Gastroesophageal sphincter (tissue), 4 donors: ENCODE data around the gene PDXP. TPM values are rescaled to one million over a fixed set of nuclear protein-coding genes. Genes with fewer than 3 reads are reported as not detected.

Experiments
- ATAC-seq: fragments of 150-250 bp; one replicate; pipeline ENCODE4 v1.9.1; 2016; ENCODE audit warnings: mild to moderate bottlenecking, moderate library complexity
- H3K27ac ChIP-seq, 4 donors: fragments of 200-600 bp; sonication (generic) in 3 of 4; 1 replicate in 3 of 4; 2 replicates in 1 of 4; pipeline ENCODE4 v1.5.1; 2016 to 2019
- H3K27me3 ChIP-seq: fragments of 200-600 bp; sonication (generic); one replicate; pipeline ENCODE4 v1.5.1; 2019
- H3K36me3 ChIP-seq, 2 donors: fragments of 200-600 bp; sonication (generic); one replicate each; pipeline ENCODE4 v1.5.1; 2019; ENCODE audit warnings: control low read depth in 1 of 2
- H3K4me1 ChIP-seq, 3 donors: fragments of 200-600 bp; sonication (generic); 1 replicate in 2 of 3; 2 replicates in 1 of 3; pipeline ENCODE4 v1.5.1; 2016 to 2019; ENCODE audit warnings: control low read depth in 2 of 3
- H3K4me3 ChIP-seq, 2 donors: fragments of 200-600 bp; sonication (generic); one replicate each; pipeline ENCODE4 v1.5.1; 2019; ENCODE audit warnings: mild to moderate bottlenecking in 1 of 2, moderate library complexity in 1 of 2
- H3K9me3 ChIP-seq, 3 donors: fragments of 200-600 bp; sonication (generic); one replicate each; pipeline ENCODE4 v1.5.1; 2017 to 2019; ENCODE audit warnings: control low read depth in 2 of 3
- EP300 ChIP-seq: sonication (generic); formaldehyde crosslinking; IDR thresholded peaks from one replicate; pipeline ENCODE4 v1.6.1; 2017; ENCODE audit warnings: antibody characterized with exemption, mild to moderate bottlenecking
- POLR2A ChIP-seq, 2 donors: fragments of 450-650 bp; IDR thresholded peaks; one replicate each; pipeline ENCODE4 v1.6.1; 2017; ENCODE audit warnings: antibody characterized with exemption in 2 of 2, mild to moderate bottlenecking in 2 of 2, moderate library complexity in 1 of 2
- POLR2AphosphoS5 ChIP-seq: sonication (generic); formaldehyde crosslinking; IDR thresholded peaks from one replicate; pipeline ENCODE4 v1.6.1; 2017; ENCODE audit warnings: antibody characterized with exemption
- WGBS, 2 donors: methylation state at CpG; one replicate each; pipeline ENCODE4 v1.1.5; 2018; ENCODE audit warnings: low coverage in 1 of 2; 5-methylcytosine and 5-hydroxymethylcytosine counted together
- total RNA-seq, 4 donors: library from RNA; depleted of rRNA; stranded (reverse); fragments of >200 nt; gene quantifications; one replicate each; pipeline ENCODE4 v1.1.0, GENCODE V29; 2016
- TF ChIP-seq, protein P1 (sequence below), 4 experiments: fragments of 200-600 bp in 2 of 4; fragments of 450-650 bp in 2 of 4; sonication (generic) in 1 of 4; IDR thresholded peaks; one replicate each; pipeline ENCODE4 v1.5.1; 2017 to 2019; ENCODE audit warnings: antibody characterized with exemption in 4 of 4, mild to moderate bottlenecking in 2 of 4, moderate library complexity in 2 of 4

The PDXP gene
- total RNA-seq, 4 donors from 2014 or later, result 9.2 to 19.3 (median 17.2) TPM

GRCh38 chr22:37674248-37674647 is 15.7 kb downstream of the PDXP start:
- Histone ChIP-seq H3K4me3 (peak overlapping the region in 1 of 2 donors; percentile 57), H3K4me1 (peaks cover 3 to 80% (median 26%) of the 10 kb centered on the region in 3 donors), H3K9me3 (no peaks in the 10 kb centered on the region), H3K27me3 (no peaks in the 10 kb centered on the region), H3K27ac (peak overlapping the region; percentile 70 to 98 (median 94)), H3K36me3 (peaks cover 0 to 13% of the 10 kb centered on the region in 2 donors)
- no peak for ATAC-seq
- TF ChIP-seq, protein P1, sequence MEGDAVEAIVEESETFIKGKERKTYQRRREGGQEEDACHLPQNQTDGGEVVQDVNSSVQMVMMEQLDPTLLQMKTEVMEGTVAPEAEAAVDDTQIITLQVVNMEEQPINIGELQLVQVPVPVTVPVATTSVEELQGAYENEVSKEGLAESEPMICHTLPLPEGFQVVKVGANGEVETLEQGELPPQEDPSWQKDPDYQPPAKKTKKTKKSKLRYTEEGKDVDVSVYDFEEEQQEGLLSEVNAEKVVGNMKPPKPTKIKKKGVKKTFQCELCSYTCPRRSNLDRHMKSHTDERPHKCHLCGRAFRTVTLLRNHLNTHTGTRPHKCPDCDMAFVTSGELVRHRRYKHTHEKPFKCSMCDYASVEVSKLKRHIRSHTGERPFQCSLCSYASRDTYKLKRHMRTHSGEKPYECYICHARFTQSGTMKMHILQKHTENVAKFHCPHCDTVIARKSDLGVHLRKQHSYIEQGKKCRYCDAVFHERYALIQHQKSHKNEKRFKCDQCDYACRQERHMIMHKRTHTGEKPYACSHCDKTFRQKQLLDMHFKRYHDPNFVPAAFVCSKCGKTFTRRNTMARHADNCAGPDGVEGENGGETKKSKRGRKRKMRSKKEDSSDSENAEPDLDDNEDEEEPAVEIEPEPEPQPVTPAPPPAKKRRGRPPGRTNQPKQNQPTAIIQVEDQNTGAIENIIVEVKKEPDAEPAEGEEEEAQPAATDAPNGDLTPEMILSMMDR (IDR thresholded peaks at IDR 0.05), result no peak
- TF ChIP-seq POLR2AphosphoS5 (no peak), EP300 (no peak), POLR2A (IDR thresholded peaks at IDR 0.05) (no peak)
- WGBS, 2 donors, result 56 to 79% methylated on average over 3 to 11 of the region's 12 CpGs

DNA sequence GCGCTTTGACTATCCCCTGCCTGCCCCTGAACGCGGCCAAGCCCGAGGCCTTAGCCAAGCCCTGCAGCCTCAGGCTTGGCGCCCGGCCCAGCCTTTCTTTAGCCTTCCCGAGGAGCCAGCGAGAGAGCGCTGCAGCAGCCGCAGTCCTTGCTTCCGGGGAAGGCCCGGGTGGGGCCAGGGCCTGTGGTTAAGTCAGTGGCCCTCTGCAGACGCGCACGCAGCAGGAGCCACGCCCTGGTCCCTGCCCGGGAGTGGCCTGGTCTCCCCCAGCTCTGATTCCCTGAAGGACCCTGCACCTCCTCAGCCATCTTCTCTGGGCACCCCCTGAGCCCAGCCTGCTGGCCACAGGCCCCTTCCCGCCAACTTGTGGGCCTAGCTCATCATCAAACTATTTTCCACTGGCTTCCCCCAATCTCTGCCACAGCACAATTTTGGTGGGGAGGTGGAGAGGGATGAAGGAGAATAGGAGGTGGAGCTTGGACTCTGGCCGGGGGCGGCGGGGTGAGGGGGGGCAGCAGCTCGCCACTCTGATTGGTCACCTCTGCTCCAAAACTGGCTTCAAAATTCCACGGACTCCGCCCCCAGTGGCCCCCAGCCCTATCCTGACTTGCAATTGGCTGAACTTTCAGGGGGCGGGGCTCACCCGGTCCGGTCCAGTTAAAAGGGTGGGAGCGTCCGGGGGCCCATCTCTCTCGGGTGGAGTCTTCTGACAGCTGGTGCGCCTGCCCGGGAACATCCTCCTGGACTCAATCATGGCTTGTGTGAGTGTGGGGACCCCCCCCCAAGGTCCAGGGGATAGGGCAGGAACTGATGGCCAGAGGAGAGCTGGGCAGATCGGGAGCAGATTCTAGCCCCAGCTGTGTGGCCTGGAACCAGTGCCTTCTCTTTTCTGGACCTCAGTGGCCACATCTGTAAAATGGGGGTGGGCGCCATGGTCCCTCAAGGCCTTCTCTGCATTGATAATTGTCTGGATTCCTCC is 16.7 kb downstream of the PDXP start, which contains the start of gene LGALS1:
LGALS1 (plus strand) TSS at position 686 of the 979 bp plus-strand sequence; CDS start at position 753, 67 bp downstream.
- 0% methylated on average over 1 to 4 of the region's 34 CpGs for WGBS, 2 donors
- TF ChIP-seq, protein P1 (IDR thresholded peaks at IDR 0.05), result peak in 2 of 4 experiments; percentile 4 to 62
- peak; percentile 57 to 80 for TF ChIP-seq POLR2A (IDR thresholded peaks at IDR 0.05)
- peak; percentile 81 for TF ChIP-seq POLR2AphosphoS5
- no peak for TF ChIP-seq EP300
- Histone ChIP-seq H3K27ac (peak within 1 kb of the TSS; percentile 70 to 98 (median 94)), H3K4me1 (peaks cover 3 to 83% (median 26%) of the 10 kb centered on the region in 3 donors), H3K9me3 (no peaks in the 10 kb centered on the region), H3K36me3 (peaks cover 0 to 23% of the 10 kb centered on the region in 2 donors), H3K4me3 (peak within 1 kb of the TSS; percentile 42 to 57), H3K27me3 (no peaks in the 10 kb centered on the region)
- ATAC-seq, result peak; percentile 90

DNA sequence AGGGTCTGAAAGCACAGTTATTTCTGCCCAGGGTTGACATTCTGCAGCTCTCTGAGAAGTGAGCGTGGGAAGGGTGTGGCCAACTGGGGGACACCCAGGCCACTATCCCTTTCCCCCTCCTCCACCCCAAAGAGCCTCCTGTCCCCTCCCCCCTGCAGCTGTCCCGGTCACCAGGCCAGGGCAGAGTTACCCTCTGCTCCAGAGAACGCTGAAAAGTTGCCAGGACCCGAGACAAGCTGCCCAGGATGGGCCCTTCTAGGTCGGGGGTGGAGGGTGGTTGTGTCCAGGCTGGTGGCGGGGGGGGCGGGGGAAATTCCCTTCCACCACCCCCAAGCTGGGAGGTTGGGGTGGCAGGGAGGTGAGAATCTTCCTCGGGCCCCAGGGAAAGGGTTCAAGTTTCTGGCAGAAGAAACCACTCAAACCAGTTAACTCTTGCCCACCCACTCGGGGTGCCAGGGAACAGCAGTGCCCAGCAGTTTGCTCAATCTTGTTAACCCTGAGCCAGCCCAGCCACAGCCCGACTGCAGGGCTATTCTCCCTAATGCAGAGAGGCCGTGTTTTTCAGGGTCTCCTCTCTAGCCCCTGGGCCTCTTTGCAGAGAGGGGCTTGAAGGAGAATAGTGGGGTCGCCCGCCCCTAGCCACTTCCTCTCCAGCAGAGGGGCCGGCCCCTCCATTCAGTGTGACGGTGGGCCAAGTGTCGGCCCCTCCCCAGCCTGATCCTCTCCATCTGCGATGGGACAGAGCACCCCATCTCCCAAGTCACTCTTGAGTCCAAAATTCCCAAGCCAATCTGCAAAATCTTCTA is 17.6 kb downstream of the PDXP start:
- Histone ChIP-seq H3K27me3 (no peaks in the 10 kb centered on the region), H3K27ac (peak overlapping the region; percentile 69 to 98 (median 94)), H3K4me1 (peaks cover 3 to 92% (median 26%) of the 10 kb centered on the region in 3 donors), H3K36me3 (peaks cover 0 to 25% of the 10 kb centered on the region in 2 donors), H3K9me3 (no peaks in the 10 kb centered on the region), H3K4me3 (peak overlapping the region; percentile 42 to 57)
- 0 to 5% methylated on average over 1 to 4 of the region's 17 CpGs for WGBS, 2 donors
- ATAC-seq, result no peak
- TF ChIP-seq EP300 (no peak), POLR2AphosphoS5 (no peak), POLR2A (IDR thresholded peaks at IDR 0.05) (no peak)
- TF ChIP-seq, protein P1 (IDR thresholded peaks at IDR 0.05), result no peak

GRCh38 chr22:37676736-37677492 is 18.4 kb downstream of the PDXP start:
- Histone ChIP-seq H3K9me3 (no peaks in the 10 kb centered on the region), H3K4me1 (peaks cover 3 to 99% (median 29%) of the 10 kb centered on the region in 3 donors), H3K27ac (peak overlapping the region; percentile 69 to 98 (median 94)), H3K36me3 (peaks cover 0 to 25% of the 10 kb centered on the region in 2 donors), H3K27me3 (no peaks in the 10 kb centered on the region), H3K4me3 (peak overlapping the region; percentile 42 to 57)
- 0% methylated on average over 4 of the region's 42 CpGs; no CpG with 5 or more reads in 1 of the 2 donors for WGBS, 2 donors
- peak; percentile 84 for TF ChIP-seq POLR2AphosphoS5
- TF ChIP-seq, protein P1 (IDR thresholded peaks at IDR 0.05), result no peak
- TF ChIP-seq POLR2A (IDR thresholded peaks at IDR 0.05), result peak; percentile 26 to 30
- TF ChIP-seq EP300, result no peak
- peak; percentile 48 for ATAC-seq
